ENCODE measurements around the gene MAFG. TPM values are rescaled to one million over a fixed set of nuclear protein-coding genes. Genes with fewer than 3 reads are reported as not detected.

The MAFG gene
- total and polyA plus RNA-seq, 9 of the 15 experiments (the other 6 are each of a cell fraction or from before 2014, with no cell fraction given), result 1.1 to 58.1 (median 24.9) TPM

DNA sequence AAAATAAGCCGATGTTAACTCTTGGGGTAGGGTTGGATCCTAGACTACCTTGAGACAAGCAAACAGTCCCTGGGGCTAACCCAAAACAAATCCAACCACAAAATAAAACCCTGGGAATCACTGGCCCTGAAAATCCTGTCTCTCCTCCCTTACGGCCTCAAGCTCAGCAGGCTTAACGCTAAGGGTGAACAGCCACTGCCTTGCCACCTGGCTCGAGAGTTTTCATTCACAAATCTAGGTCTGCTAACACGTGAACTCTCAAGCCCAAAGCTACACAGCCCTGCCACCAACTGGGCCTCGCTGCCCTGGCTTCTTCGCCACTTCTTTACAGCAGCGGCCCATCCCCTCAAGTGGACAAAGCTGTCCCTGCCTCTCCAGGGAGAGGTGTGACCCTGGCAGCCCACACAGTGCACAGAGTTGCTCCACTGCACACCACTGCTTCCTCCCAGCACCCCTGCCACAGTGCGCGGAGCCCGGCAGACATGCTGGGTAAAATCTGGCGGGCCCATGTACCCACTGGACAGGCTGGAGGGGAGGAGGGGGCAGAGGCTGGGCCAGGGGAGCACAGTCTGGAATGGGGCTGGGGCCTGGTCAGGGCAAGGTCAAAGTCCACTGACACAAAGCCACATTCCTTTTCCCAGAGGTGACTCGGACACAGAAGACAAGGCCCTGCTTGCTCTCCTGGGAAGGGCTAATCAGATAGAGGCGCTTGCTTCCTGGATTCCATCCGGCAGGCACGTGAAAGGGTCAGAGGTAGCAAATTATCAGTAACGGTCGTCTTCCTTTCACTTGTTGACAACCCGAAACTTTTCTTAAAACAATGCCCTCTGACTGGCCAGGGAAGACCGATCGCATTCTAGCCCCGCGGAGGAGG, 17.3 kb downstream of the MAFG start (continued):
- peak; percentile 57; the same call in 1 of the 2 replicates for TF ChIP-seq ZNF263 (CRISPR knock-in tag; IDR thresholded peaks at IDR 0.05; ENCODE audit: borderline replicate concordance)
- 0 out of 2 replicates have a peak, but pooled peaks have one; percentile 22 for TF ChIP-seq SMARCE1 (IDR thresholded peaks at IDR 0.05)

DNA sequence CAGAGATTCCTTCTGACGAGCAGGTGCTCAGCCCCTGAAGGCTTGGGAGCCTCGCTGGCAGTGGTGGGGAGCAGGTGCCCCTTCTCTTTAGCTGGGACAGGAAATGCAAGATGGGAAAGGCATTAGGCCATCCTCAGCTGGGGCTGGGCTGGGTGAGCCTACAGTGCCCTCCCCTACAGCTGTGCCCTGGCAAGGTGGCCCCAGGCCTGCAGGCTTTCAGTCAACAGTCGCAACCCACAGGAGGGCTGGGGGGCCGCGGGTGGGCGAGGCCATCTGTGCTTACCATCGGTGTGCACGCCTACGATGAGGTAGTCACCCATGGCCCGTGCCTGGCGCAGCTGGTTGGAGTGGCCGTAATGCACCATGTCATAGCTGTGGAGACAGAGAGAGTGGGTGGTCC, 18.3 kb downstream of the MAFG start:
- ChIA-PET POLR2A (interaction anchor here (0.7 to 5.4 kb wide), 4 partner anchors 14 to 274 kb away, joined by 3 to 46 read pairs (median 4); no protein-coding TSS in a partner anchor), CTCF (ENCODE audit: low intra/inter-chr PET ratio) (no interaction called here)
- peaks cover 6% of the 10 kb centered on the region for H3K9me1 ChIP-seq (ENCODE audit: control insufficient read depth, insufficient read depth, low read length)
- WGBS (ENCODE audit: insufficient coverage, low coverage, missing lambda C conversion rate), result 92% methylated on average over 12 of the region's 12 CpGs
- peaks cover 24% of the 10 kb centered on the region for H3K79me2 ChIP-seq (ENCODE audit: control insufficient read depth, insufficient read depth, low read length)
- peaks cover 84% of the 10 kb centered on the region; the same call in 2 of the 3 replicates for H3K36me3 ChIP-seq (ENCODE audit: control insufficient read depth, insufficient read depth, low read length)
- intact Hi-C loops (cut with micrococcal nuclease), result no loop called here
- H3K9ac ChIP-seq (ENCODE audit: insufficient read depth in 1 of 2, low read depth in 2 of 2, low read length in 2 of 2), result peak overlapping the region in 1 of 2 experiments; percentile 99; a peak in 2 of 4 replicates
- in situ Hi-C loops (cut with MboI), result no loop called here
- H3K27ac ChIP-seq (ENCODE audit: extremely low read depth, low read depth, low read length), result peak overlapping the region; percentile 78
- FAIRE-seq (no peak), DNase-seq (ENCODE audit: extremely low read depth in 1 of 4, low spot score in 3 of 4) (no peak), ATAC-seq (no peak)
- no peaks in the 10 kb centered on the region for H3K9me3 ChIP-seq (replicated peaks; ENCODE audit: control insufficient read depth, insufficient read depth, low read depth, low read length)
- no peak overlapping the region for H2AFZ ChIP-seq (ENCODE audit: low read depth, low read length)
- TF ChIP-seq BACH1 (tag; IDR thresholded peaks at IDR 0.05) (no peak), SIN3A (IDR thresholded peaks at IDR 0.05; ENCODE audit: borderline replicate concordance in 2 of 2, control insufficient read depth in 1 of 2, low read depth in 2 of 2, low read length in 2 of 2) (no peak)
- no peak overlapping the region for H3K4me3 ChIP-seq
- BruUV-seq (replicated peaks), result no TSS peak
- H4K20me1 ChIP-seq (replicated peaks; ENCODE audit: control insufficient read depth, insufficient read depth, low read length), result peaks cover 14% of the 10 kb centered on the region
- no peaks in the 10 kb centered on the region for H3K27me3 ChIP-seq (ENCODE audit: control insufficient read depth in 2 of 2, insufficient read depth in 2 of 2, low read length in 2 of 2)
- H3K4me2 ChIP-seq (ENCODE audit: insufficient read depth, low read length), result no peak overlapping the region
- peaks cover 31 to 95% of the 10 kb centered on the region in 2 experiments for H3K4me1 ChIP-seq (replicated peaks in 1 of 2; ENCODE audit: control insufficient read depth in 2 of 2, insufficient read depth in 2 of 2, low read length in 2 of 2)
